IMR-90 (cell line): ENCODE data around the gene MTTP. TPM values are rescaled to one million over a fixed set of nuclear protein-coding genes. Genes with fewer than 3 reads are reported as not detected.

Source experiments
- ATAC-seq: fragments of 200-7000 bp; cut with Tn5 transposase; 2 replicates; pipeline ENCODE4 v1.9.1; 2020; ENCODE audit warnings: low read depth, mild to moderate bottlenecking, moderate library complexity
- BruUV-seq: library from RNA; stranded (reverse); fragments of 400-500 nt; replicated peaks from 2 replicates; lab custom pipeline; 2021; lab: Mats Ljungman, UMichigan
- CTCF ChIA-PET: fragments of 300-600 bp; formaldehyde crosslinking; extraction: SDS; loops from one replicate; lab custom pipeline; 2021; ENCODE audit warnings: antibody characterized with exemption; lab: Yijun Ruan, JAX
- POLR2A ChIA-PET: fragments of 300-600 bp; sonication (Branson Sonifier 250); formaldehyde crosslinking; loops from one replicate; lab custom pipeline; 2022; ENCODE audit warnings: antibody characterized with exemption; ENCODE audit not compliant: unreplicated experiment; lab: Charles Lee
- DNase-seq: peaks from one replicate; pipeline ENCODE4 v3.0.0; 2013
- H2AFZ ChIP-seq: replicated peaks from 2 replicates; pipeline ENCODE3; 2013; ENCODE audit warnings: low read length, mild to moderate bottlenecking; ENCODE audit not compliant: poor library complexity
- H2AK5ac ChIP-seq: 2 replicates; pipeline ENCODE4 v1.6.1; 2013; ENCODE audit warnings: low read depth, low read length, inconsistent platforms
- H2AK9ac ChIP-seq: replicated peaks from 2 replicates; pipeline ENCODE3; 2013; ENCODE audit warnings: mild to moderate bottlenecking, low read depth, low read length, moderate library complexity; ENCODE audit not compliant: poor library complexity
- H2BK120ac ChIP-seq: 2 replicates; pipeline ENCODE4 v1.6.1; 2013; ENCODE audit warnings: low read depth, low read length, inconsistent platforms
- H2BK15ac ChIP-seq: 3 replicates; pipeline ENCODE4 v1.6.1; 2013; ENCODE audit warnings: low read depth, low read length, inconsistent platforms
- H2BK20ac ChIP-seq: 2 replicates; pipeline ENCODE4 v1.6.1; 2013; ENCODE audit warnings: low read depth, mild to moderate bottlenecking, inconsistent platforms, low read length, moderate library complexity
- H2BK5ac ChIP-seq: 2 replicates; pipeline ENCODE4 v1.6.1; 2013; ENCODE audit warnings: mild to moderate bottlenecking, low read depth, low read length, inconsistent platforms; ENCODE audit not compliant: poor library complexity, severe bottlenecking
- H3K14ac ChIP-seq: replicated peaks from 2 replicates; pipeline ENCODE4 v1.6.1; 2013; ENCODE audit warnings: low read depth, low read length, inconsistent platforms
- H3K18ac ChIP-seq: 2 replicates; pipeline ENCODE4 v1.6.1; 2013; ENCODE audit warnings: low read depth, low read length, control low read depth
- H3K23ac ChIP-seq: 2 replicates; pipeline ENCODE4 v1.6.1; 2013; ENCODE audit warnings: low read depth, low read length, inconsistent platforms
- H3K27ac ChIP-seq: 2 replicates; pipeline ENCODE4 v1.5.1; 2013; ENCODE audit warnings: mild to moderate bottlenecking, control low read depth, low read length; ENCODE audit not compliant: insufficient read depth
- H3K27me3 ChIP-seq: 2 replicates; pipeline ENCODE4 v1.6.1; 2013; ENCODE audit warnings: low read length; ENCODE audit not compliant: control insufficient read depth, insufficient read depth
- H3K36me3 ChIP-seq: 2 replicates; pipeline ENCODE4 v1.6.1; 2013; ENCODE audit warnings: low read length, mixed read lengths; ENCODE audit not compliant: control insufficient read depth, insufficient read depth
- H3K4ac ChIP-seq: 2 replicates; pipeline ENCODE4 v1.6.1; 2013; ENCODE audit warnings: low read depth, low read length, inconsistent platforms
- H3K4me1 ChIP-seq: 2 replicates; pipeline ENCODE4 v1.6.1; 2013; ENCODE audit warnings: low read length, mixed read lengths; ENCODE audit not compliant: control insufficient read depth, insufficient read depth
- H3K4me2 ChIP-seq: 2 replicates; pipeline ENCODE4 v1.6.1; 2013; ENCODE audit warnings: low read depth, mild to moderate bottlenecking, control low read depth, low read length, moderate library complexity
- H3K4me3 ChIP-seq: 2 replicates; pipeline ENCODE4 v1.5.1; 2013; ENCODE audit warnings: low read depth, mild to moderate bottlenecking, control low read depth, low read length, moderate library complexity; ENCODE audit not compliant: insufficient read depth
- H3K56ac ChIP-seq: 2 replicates; pipeline ENCODE4 v1.6.1; 2013; ENCODE audit warnings: low read length, inconsistent platforms; ENCODE audit not compliant: insufficient read depth; ENCODE audit errors: extremely low read depth
- H3K79me1 ChIP-seq, 2 experiments: 2 replicates each; pipeline ENCODE4 v1.6.1; 2013; ENCODE audit warnings: low read length in 2 of 2, inconsistent platforms in 1 of 2, low read depth in 1 of 2
- H3K9ac ChIP-seq: 2 replicates; pipeline ENCODE4 v1.6.1; 2013; ENCODE audit warnings: low read depth, low read length, control low read depth
- H3K9me1 ChIP-seq: 2 replicates; pipeline ENCODE4 v1.6.1; 2013; ENCODE audit warnings: low read length, inconsistent platforms; ENCODE audit not compliant: insufficient read depth
- H3K9me3 ChIP-seq: 2 replicates; pipeline ENCODE4 v1.6.1; 2013; ENCODE audit warnings: low read length; ENCODE audit not compliant: control insufficient read depth, insufficient read depth
- H4K20me1 ChIP-seq: 2 replicates; pipeline ENCODE4 v1.6.1; 2013; ENCODE audit warnings: low read length, inconsistent platforms; ENCODE audit not compliant: insufficient read depth
- H4K5ac ChIP-seq: 2 replicates; pipeline ENCODE4 v1.6.1; 2013; ENCODE audit warnings: mild to moderate bottlenecking, low read depth, low read length, control low read depth
- H4K8ac ChIP-seq, 2 experiments: 2 replicates each; pipeline ENCODE4 v1.6.1; 2013; ENCODE audit warnings: low read depth in 2 of 2, low read length in 2 of 2, control low read depth in 1 of 2, inconsistent platforms in 1 of 2
- H4K91ac ChIP-seq: 2 replicates; pipeline ENCODE4 v1.6.1; 2013; ENCODE audit warnings: low read depth, low read length, inconsistent platforms; ENCODE audit not compliant: insufficient read depth
- CEBPB ChIP-seq: IDR thresholded peaks from 2 replicates; pipeline ENCODE4 v1.6.1; 2012; ENCODE audit warnings: low read depth, low read length, improper control_type of control experiment
- CHD1 ChIP-seq: IDR thresholded peaks from 2 replicates; pipeline ENCODE4 v1.6.1; 2012; ENCODE audit warnings: low read depth, low read length, improper control_type of control experiment
- FOS ChIP-seq: fragments of 150-350 bp; IDR thresholded peaks from 2 replicates; pipeline ENCODE4 v1.6.1; 2016; ENCODE audit warnings: low read depth, low read length
- MAFK ChIP-seq: IDR thresholded peaks from 2 replicates; pipeline ENCODE4 v1.6.1; 2012; ENCODE audit warnings: low read depth, low read length, improper control_type of control experiment
- MAZ ChIP-seq: IDR thresholded peaks from 2 replicates; pipeline ENCODE4 v1.6.1; 2012; ENCODE audit warnings: low read depth, mild to moderate bottlenecking, low read length, improper control_type of control experiment, moderate library complexity, borderline replicate concordance
- MXI1 ChIP-seq: IDR thresholded peaks from 2 replicates; pipeline ENCODE4 v1.6.1; 2012; ENCODE audit warnings: low read depth, mild to moderate bottlenecking, low read length, moderate library complexity, borderline replicate concordance
- NFE2L2 ChIP-seq: fragments of 150-350 bp; IDR thresholded peaks from 2 replicates; pipeline ENCODE4 v1.6.1; 2016; ENCODE audit warnings: low read depth, mild to moderate bottlenecking, low read length
- POLR2A ChIP-seq: IDR thresholded peaks from 2 replicates; pipeline ENCODE4 v1.6.1; 2012; ENCODE audit warnings: mild to moderate bottlenecking, low read depth, low read length
- RAD21 ChIP-seq: IDR thresholded peaks from 2 replicates; pipeline ENCODE4 v1.6.1; 2012; ENCODE audit warnings: low read length, improper control_type of control experiment
- RCOR1 ChIP-seq: IDR thresholded peaks from 2 replicates; pipeline ENCODE4 v1.6.1; 2012; ENCODE audit warnings: mild to moderate bottlenecking, low read length, improper control_type of control experiment; ENCODE audit not compliant: insufficient replicate concordance
- RFX5 ChIP-seq: IDR thresholded peaks from 2 replicates; pipeline ENCODE4 v1.8.0; 2012; ENCODE audit warnings: low read depth, mild to moderate bottlenecking, low read length, moderate library complexity
- SMC3 ChIP-seq: fragments of 150-350 bp; IDR thresholded peaks from 2 replicates; pipeline ENCODE4 v1.6.1; 2016; ENCODE audit warnings: low read depth, mild to moderate bottlenecking, antibody characterized with exemption, low read length, moderate library complexity
- WGBS, 2 experiments: methylation state at CpG; one replicate each; pipeline versions ENCODE4 v1.1.5 to v1.1.7; 2013; ENCODE audit warnings: missing lambda C conversion rate in 2 of 2; ENCODE audit not compliant: insufficient read length in 1 of 2; ENCODE audit errors: extremely low coverage in 2 of 2; 5-methylcytosine and 5-hydroxymethylcytosine counted together
- dilution Hi-C: fragments of 300-500 bp; cut with HindIII; formaldehyde crosslinking; loops from one replicate; pipeline ENCODE4 v1.14.3; 2018; ENCODE audit warnings: low sequenced_read_pairs; ENCODE audit not compliant: unreplicated experiment
- in situ Hi-C: fragments of 300-500 bp; cut with MboI; formaldehyde crosslinking; loops from 3 replicates; pipeline ENCODE4 v1.14.3; 2019; ENCODE audit warnings: low sequenced_read_pairs, inconsistent platforms, mixed read lengths
- intact Hi-C: fragments of 100-400 bp; cut with micrococcal nuclease; formaldehyde crosslinking; loops from 2 replicates; pipeline ENCODE4 v1.10.0; 2022
- polyA plus RNA-seq, 3 experiments: library from polyadenylated mRNA; depleted of rRNA; stranded (reverse); fragments of >200 nt; gene quantifications; 2 replicates each; pipeline ENCODE4 v1.2.3, GENCODE V29; 2012; ENCODE audit warnings: low replicate concordance in 1 of 3
- total RNA-seq: library from RNA; depleted of rRNA; stranded (reverse); fragments of >200 nt; gene quantifications from 2 replicates; pipeline ENCODE4 v1.2.3, GENCODE V29; 2012
- TF ChIP-seq, protein P1 (sequence below): conservative IDR thresholded peaks from 2 replicates; pipeline ENCODE4 v1.5.1; 2012; ENCODE audit warnings: mild to moderate bottlenecking, low read depth, low read length, improper control_type of control experiment
- TF ChIP-seq, protein P2 (sequence below): fragments of 150-350 bp; IDR thresholded peaks from 2 replicates; pipeline ENCODE4 v1.6.1; 2017; ENCODE audit warnings: mild to moderate bottlenecking, antibody characterized with exemption, low read length, low read depth
- TF ChIP-seq, protein P3 (sequence below): fragments of 150-350 bp; IDR thresholded peaks from 2 replicates; pipeline ENCODE4 v1.6.1; 2016; ENCODE audit warnings: low read depth, mild to moderate bottlenecking, low read length, moderate library complexity, borderline replicate concordance

The MTTP gene
- total and polyA plus RNA-seq, 2 of the 4 experiments (the other 2 are of a cell fraction): under 0.01 to 0.03 TPM

DNA sequence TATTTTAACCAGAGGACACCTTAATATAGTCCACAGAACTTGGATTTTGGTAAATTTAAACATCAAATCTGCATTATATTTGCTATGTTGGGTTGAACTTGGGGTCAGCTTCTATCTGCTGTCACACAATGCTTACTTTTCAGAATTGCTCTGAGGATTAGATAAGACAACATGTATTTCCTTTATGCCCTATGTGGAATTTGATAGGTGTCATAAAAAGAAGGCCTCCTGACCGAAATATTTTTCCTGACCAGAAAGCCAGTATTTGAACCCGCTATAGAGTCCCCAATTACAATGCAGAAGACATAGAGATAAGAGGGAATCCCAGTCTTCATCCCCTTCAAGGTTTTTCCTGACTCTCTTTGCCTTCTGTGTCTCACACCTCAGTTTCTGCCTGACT is 4.1 kb downstream of the MTTP start:
- Histone ChIP-seq H3K23ac (no peak overlapping the region), H3K18ac (no peak overlapping the region), H3K36me3 (no peaks in the 10 kb centered on the region), H4K20me1 (no peaks in the 10 kb centered on the region), H2AFZ (no peak overlapping the region), H3K27ac (no peak overlapping the region), H2BK20ac (no peak overlapping the region), H3K9me3 (no peaks in the 10 kb centered on the region), H3K9ac (no peak overlapping the region), H3K79me1 (no peaks in the 10 kb centered on the region), H3K27me3 (peaks cover 3% of the 10 kb centered on the region; the same call in 1 of the 2 replicates), H2AK5ac (no peak overlapping the region), H3K4me1 (no peaks in the 10 kb centered on the region), H3K4me2 (no peak overlapping the region), H4K91ac (no peak overlapping the region), H2AK9ac (no peak overlapping the region), H3K14ac (no peak overlapping the region), H3K4ac (no peak overlapping the region), H3K4me3 (no peak overlapping the region), H2BK5ac (no peak overlapping the region), H3K9me1 (no peaks in the 10 kb centered on the region), H4K8ac (no peak overlapping the region), H3K56ac (no peak overlapping the region), H4K5ac (no peak overlapping the region), H2BK120ac (no peak overlapping the region), H2BK15ac (no peak overlapping the region)
- TF ChIP-seq, protein P1, sequence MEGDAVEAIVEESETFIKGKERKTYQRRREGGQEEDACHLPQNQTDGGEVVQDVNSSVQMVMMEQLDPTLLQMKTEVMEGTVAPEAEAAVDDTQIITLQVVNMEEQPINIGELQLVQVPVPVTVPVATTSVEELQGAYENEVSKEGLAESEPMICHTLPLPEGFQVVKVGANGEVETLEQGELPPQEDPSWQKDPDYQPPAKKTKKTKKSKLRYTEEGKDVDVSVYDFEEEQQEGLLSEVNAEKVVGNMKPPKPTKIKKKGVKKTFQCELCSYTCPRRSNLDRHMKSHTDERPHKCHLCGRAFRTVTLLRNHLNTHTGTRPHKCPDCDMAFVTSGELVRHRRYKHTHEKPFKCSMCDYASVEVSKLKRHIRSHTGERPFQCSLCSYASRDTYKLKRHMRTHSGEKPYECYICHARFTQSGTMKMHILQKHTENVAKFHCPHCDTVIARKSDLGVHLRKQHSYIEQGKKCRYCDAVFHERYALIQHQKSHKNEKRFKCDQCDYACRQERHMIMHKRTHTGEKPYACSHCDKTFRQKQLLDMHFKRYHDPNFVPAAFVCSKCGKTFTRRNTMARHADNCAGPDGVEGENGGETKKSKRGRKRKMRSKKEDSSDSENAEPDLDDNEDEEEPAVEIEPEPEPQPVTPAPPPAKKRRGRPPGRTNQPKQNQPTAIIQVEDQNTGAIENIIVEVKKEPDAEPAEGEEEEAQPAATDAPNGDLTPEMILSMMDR: no peak
- TF ChIP-seq, protein P2, sequence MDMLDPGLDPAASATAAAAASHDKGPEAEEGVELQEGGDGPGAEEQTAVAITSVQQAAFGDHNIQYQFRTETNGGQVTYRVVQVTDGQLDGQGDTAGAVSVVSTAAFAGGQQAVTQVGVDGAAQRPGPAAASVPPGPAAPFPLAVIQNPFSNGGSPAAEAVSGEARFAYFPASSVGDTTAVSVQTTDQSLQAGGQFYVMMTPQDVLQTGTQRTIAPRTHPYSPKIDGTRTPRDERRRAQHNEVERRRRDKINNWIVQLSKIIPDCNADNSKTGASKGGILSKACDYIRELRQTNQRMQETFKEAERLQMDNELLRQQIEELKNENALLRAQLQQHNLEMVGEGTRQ: no peak
- no peak for TF ChIP-seq SMC3
- no peak for TF ChIP-seq MAFK
- TF ChIP-seq MAZ: no peak
- TF ChIP-seq CHD1: no peak
- no peak for TF ChIP-seq MXI1
- TF ChIP-seq RAD21: no peak
- TF ChIP-seq CEBPB: no peak
- no peak for TF ChIP-seq RCOR1
- TF ChIP-seq RFX5: no peak
- TF ChIP-seq FOS: no peak
- TF ChIP-seq, protein P3, sequence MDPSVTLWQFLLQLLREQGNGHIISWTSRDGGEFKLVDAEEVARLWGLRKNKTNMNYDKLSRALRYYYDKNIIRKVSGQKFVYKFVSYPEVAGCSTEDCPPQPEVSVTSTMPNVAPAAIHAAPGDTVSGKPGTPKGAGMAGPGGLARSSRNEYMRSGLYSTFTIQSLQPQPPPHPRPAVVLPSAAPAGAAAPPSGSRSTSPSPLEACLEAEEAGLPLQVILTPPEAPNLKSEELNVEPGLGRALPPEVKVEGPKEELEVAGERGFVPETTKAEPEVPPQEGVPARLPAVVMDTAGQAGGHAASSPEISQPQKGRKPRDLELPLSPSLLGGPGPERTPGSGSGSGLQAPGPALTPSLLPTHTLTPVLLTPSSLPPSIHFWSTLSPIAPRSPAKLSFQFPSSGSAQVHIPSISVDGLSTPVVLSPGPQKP: no peak
- no peak for TF ChIP-seq NFE2L2
- TF ChIP-seq POLR2A: no peak
- no TSS peak for BruUV-seq
- intact Hi-C loops (no loop called here), in situ Hi-C loops (no loop called here), dilution Hi-C loops (no loop called here)
- ATAC-seq: no peak
- WGBS, 2 experiments: no CpG with 5 or more reads among the region's 2 CpGs
- no peak for DNase-seq
- ChIA-PET POLR2A (no interaction called here), CTCF (no interaction called here)
